Left renal cortex interstitium (tissue), 4 donors: ENCODE measurements around the gene UBE3C. TPM values are rescaled to one million over a fixed set of nuclear protein-coding genes. Genes with fewer than 3 reads are reported as not detected.
"Not testable (repeated sequence)": the region's sequence is repeated elsewhere in the genome, so short reads cannot be mapped to it uniquely, and the experiment has no call there.

Source experiments
- DNase-seq, 4 donors: peaks; one replicate each; pipeline ENCODE4 v3.0.0-alpha.2; 2013; ENCODE audit warnings: low read depth in 4 of 4, low spot score in 2 of 4, missing footprints in 1 of 4
- polyA plus RNA-seq, 4 donors: library from polyadenylated mRNA; unstranded; fragments of 120-200 nt; gene quantifications; one replicate each; pipeline ENCODE4 v1.2.1, GENCODE V29; 2013; ENCODE audit not compliant: insufficient read length in 4 of 4

UBE3C gene
- polyA plus RNA-seq = 10 to 100 TPM; 36.2 to 45.0 (median 44.2) TPM

DNA sequence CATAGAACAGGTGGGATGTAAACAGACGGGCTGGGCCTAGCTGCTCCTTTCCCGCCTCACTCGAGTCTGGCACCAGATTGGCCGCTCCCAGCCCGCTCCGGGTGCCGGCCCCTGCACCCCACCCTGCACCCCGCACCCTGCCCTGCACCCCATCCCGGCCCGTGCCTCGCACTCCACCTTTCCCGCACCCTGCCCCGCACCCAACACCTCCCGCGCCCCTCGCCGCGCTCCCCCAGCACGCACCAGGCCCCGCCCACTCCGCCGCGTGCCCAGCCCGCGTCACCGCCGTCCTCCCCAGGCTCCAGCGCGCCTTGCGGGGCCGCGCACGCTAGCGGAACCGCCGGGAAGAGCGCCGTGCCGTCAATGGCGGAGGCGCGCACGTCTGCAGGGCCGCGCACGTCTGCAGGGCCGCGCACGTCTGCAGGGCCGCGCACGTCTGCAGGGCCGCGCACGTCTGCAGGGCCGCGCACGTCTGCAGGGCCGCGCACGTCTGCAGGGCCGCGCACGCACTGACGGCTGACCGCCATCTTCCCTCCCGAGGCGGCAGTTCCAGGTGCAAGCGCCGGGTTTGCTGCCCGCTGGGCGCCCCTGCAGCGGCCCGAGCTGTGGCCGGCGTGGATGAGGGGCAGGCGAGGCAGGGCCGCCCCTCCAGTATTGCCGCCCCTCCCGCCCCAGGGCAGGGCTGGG lies at the start of gene UBE3C:
Gene UBE3C (plus strand): TSS at position 503 of the 687 bp plus-strand sequence. CDS start 347 bp downstream, outside the sequence.
- DNase-seq = peak; percentile 62 to 79 (median 78)

DNA sequence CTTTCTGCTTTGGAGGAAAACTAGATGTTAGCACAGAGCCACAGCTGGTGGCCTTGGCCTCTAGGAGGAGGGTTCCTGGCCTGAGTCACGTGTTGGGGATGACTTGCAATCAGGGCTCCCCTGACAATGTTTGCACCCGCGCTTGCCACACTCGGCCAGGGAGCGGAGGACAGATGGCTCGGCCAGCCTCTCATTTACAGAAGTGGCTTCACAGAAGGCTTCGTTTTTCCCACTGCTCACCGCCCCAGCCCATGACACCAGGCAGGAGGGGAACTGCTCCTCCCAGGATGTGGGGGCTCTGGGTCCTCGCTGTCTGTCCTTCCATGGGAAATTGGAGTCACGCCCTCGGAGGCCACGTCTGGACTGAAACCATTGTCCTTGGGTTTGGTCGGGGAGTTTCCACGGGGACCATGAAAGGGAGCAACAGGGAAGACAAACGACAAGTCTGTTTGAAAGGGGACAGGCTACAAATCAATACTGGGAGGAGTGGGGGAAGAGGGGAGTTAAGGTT lies 49.6 kb upstream of the UBE3C start:
- DNase-seq = no peak

DNA sequence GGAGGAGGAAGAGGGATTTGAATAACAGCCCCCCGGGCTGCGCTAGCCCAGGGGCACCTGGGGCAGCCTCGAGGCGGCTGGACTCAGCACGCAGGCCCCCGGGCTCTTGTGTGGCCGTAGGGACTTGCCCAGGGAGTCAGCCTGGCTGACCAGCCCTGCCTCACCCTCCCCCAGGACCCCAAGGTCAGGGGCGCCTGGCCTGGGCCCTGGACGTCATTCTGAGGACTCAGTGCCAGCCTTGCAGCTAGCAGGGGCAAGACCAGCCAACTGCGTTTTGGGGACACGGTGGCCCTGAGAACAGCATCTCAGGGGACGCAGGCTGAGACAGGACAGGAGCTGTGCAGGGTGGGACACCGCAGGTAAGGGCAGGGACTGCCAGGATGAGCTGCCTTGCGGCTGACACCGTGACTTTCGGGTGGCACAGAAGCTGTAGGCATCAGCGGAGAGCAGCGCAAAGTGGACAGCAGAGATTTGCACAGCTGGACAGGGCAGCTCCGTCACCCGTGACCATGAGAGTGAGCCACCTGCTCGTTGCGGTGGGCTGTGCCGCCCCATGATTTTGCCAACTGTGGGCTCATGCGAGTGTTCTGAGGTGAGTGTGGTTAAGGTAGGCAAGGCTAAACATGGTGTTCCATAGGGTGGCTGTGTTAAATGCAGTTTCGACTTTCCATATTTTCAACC lies 48.1 kb upstream of the UBE3C start:
- no peak for DNase-seq

DNA sequence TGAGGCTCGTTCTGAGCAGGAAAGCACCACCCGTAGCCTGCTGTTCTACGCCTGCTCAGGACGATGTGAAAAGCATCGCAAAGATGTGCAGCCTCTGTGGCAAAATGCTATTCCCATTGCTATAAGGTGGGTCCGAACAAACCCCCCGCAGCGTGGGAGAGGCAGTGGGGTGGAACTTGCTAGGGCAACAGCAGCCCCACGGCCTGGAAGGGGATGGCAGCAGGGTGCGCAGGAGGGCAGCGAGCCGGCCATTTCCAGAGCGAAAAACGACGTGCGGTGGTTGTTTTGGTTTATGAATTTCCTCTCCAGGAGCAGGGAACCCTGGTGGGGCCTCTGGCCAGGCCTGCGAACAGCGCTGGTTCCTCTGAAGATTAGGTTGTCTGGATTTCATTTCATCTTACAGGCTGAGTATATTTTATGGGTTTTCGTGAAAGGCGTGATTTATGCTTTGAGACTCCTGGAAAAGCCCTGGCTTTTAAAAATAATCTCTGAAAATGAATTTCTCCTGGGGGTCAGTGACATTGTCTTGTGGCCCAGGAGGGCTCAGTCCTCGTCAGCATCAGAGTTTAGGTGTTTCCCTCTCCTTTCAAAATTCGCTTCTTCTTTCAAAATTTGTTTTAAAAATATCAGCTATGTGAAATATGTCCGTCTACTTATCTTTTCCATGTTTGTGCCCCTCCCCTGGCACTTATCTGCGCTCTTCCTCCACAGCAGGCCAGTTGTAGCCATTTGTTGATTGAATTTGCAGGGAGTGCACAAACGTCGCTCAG lies 42.3 kb upstream of the UBE3C start:
- no peak for DNase-seq

DNA sequence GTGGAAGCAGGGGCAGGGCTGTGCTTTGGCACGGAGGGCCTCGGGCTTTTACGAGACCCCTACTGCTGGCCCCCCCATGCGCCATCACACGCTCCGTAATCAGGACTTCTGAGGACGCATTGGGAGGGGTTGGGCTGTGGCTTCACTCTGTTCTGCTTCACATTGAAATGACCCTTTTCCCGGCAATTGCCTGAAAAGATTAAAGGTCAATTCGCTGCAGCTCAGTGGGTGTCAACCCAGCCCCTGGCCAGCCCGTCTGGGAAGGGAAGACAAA lies 41.7 kb upstream of the UBE3C start:
- no peak for DNase-seq

DNA sequence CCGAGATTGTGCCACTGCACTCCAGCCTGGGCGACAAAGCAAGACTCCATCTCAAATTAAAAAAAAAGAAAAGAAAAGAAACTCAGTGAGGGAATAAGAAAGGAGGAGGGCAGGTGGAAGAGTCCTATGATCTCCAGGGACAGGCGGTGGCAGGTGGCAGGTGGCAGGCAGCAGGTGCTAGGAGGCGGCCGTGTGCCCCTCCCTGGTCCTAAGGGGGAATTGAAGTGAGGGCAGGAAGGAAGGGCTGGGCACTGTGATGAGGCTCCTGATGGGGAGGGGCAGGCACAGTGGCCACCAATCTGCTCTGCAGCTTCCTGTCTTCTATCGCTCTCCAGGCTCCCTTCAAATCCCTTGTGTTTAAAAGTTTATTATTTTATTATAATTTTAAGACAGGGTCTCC lies 41.2 kb upstream of the UBE3C start:
- no peak for DNase-seq

DNA sequence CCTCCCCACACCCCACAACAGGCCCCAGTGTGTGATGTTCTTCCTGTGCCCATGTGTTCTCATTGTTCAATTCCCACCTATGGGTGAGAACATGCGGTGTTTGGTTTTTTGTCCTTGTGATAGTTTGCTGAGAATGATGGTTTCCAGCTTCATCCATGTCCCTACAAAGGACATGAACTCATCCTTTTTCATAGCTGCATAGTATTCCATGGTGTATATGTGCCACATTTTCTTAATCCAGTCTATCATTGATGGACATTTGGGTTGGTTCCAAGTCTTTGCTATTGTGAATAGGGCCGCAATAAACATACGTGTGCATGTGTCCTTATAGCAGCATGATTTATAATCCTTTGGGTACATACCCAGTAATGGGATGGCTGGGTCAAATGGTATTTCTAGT lies 38.7 kb upstream of the UBE3C start:
- DNase-seq = not testable (repeated sequence)

DNA sequence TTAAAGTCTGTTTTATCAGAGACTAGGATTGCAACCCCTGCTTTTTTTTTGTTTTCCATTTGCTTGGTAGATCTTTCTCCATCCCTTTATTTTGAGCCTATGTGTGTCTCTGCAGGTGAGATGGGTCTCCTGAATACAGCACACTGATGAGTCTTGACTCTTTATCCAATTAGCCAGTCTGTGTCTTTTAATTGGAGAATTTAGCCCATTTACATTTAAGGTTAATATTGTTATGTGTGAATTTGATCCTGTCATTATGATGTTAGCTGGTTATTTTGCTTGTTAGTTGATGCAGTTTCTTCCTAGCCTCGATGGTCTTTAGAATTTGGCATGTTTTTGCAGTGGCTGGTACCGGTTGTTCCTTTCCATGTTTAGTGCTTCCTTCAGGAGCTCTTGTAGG lies 35.1 kb upstream of the UBE3C start:
- not testable (repeated sequence) for DNase-seq

DNA sequence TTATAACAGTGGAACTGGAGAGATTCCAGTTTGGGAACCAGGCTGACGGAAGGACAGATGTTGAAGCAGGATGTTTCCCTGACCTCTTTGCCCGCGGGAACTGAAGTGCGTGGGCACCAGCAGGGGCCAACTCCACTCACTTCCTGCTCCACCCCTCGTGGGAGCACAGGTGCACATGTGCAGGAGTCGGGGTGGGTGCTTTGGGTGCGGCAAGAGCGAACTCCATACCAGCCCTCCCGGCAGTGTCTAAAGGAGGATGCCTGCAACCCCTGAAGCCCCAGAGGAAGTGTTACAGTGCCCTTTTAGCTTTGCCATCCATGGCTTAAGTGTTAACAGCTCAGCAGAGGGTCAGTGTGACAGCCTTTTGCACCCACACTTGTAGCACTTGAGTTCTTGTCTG lies 27.4 kb upstream of the UBE3C start:
- no peak for DNase-seq

DNA sequence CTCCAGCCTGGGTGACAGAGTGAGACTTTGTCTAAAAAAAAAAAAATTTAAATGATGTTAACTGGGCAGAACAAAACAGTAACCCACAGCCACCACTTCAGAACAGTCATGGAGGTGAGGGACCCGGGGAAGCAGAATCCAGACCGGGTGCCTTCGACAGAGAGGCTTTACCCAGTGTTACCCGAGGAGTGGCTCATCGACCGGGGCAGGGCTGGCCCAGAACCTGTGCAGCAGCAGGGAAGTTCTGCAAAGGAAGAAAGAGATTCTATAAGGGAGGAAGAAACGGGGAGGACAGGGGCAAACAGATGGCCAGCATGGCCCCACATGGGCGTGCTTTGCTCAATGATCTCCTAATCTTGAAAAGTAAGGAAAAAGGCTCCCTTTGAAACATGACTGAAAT lies 26.0 kb upstream of the UBE3C start:
- no peak for DNase-seq

DNA sequence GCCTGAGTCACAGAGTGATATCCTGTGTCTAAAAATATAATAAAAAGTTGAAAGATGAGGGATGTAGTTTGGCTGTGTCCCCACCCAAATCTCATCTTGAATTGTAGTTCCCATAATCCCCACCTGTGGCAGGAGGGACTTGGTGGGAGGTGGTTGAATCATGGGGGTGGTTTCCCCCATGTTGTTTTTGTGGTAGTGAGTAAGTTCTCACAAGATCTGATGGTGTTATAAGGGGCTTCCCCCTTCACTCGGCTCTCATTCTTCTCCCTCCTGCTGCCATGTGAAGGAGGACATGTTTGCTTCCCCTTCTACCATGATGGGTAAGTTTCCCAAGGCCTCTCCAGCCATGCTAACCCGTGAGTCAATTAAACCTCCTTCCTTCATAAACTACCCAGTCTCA lies 25.1 kb upstream of the UBE3C start:
- no peak for DNase-seq

DNA sequence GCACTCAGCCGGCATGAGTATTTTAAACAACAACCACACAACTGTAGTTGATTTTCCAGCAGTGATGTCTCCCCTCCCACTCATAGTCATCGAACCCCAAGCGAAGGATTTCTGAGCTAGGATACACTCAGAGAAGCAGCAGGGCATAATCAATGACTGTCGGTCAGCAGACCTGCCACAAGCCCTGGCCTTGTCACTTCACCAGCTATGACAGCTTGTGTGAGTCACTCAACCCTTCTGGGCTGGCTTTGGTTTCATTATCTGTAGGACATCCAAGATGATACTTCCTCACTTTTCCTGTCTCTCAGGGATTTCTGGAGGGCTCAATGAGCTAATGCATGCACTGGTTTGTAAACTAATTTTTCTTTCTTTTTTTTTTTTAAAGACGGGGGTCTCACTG lies 22.0 kb upstream of the UBE3C start:
- no peak for DNase-seq

DNA sequence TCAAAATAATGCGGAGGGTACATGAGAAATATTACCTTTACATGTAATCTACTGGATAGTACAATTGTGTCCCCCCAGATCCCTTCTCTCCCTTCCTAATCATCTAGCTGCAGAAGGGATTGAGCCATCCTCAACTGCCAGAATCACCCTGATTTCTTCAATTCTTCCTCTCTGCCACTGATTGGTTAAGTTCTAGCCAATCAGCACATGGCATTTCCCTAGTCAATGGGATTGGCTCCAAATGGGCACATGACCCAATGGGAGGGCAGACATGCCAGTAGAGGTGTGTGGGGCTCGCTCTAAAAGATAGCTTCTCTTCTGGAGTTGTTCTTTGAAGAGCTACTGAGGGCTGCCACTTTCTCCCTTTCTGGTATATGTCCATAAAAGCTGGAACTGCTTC lies 20.9 kb upstream of the UBE3C start:
- DNase-seq = no peak

DNA sequence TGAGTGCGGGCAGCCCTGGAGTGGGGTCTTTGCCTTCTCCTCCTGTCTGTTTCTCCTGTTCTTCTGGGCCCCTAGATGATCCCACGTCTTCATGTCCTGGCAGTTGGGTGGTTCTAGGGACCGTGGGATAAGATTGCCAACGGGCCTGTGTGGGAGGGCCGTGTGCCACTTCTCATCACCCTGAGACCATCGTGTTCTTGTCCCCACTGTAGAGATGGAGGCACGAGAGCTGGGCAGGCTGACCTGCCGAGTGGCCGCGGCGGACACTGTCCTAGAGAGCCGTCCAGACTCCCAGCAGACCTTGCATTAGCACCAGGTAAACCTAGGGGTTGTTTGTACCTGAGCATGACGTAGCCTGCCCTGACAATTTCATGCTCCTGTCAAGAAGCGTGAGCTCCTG lies 18.5 kb upstream of the UBE3C start:
- DNase-seq = no peak

DNA sequence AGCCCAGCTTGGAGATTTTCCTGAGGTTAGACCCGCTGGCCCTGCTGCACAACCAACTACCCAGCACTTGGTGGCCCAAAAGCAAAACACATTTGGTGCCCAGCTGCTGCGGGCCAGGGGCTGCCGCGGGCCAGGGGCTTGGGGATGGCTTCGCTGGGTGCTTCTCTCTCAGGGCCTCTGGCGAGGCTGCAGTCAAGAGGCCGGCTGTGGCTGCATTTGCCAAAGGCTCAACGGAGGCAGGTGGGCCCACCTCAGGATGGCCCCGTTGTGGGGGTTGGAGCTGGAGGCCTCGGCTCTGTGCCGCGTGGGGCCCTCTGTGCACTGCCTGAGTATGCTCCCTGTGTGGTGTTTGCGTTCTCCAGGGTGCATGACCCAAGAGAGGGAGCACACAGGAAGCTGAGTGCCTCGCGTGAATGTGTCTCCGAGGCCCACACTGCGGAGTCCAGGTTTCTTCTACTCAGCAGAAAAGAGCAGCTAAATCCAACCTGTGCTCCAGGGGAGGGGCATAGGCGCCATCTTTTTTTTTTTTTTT lies 17.5 kb upstream of the UBE3C start:
- no peak for DNase-seq

DNA sequence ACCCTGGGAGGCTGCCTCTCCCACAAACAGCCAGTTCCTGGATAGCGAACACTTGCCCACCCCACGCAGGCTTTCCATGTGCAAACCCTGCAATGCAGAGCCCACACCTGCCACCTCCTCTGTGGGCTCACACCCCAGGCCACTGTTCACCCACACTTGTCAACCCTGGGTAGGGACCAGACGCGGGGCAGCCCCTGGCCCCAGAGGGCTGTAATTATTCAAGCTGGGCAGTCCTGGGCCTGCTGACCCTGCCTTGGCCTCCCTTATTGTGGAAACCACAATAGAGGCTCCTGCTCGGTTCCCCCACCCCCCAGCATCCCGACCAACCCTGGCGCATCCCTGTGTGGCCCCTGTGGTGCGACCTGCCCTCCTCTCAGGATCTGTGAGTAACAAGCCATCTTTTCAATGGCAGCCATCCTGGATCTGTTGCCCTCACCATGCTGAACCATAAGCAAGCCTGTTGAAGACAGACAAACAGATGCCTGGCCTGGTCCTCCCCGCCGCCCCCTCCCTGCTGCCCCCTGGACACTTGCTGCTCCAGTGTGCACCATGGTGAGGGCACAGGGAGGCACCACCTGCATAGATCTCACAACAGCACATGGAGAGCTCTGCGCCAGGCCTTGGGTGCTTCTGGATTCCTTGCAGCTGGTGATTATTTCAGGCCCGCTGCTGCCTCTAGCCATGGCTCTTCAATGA lies 15.8 kb upstream of the UBE3C start:
- no peak for DNase-seq

DNA sequence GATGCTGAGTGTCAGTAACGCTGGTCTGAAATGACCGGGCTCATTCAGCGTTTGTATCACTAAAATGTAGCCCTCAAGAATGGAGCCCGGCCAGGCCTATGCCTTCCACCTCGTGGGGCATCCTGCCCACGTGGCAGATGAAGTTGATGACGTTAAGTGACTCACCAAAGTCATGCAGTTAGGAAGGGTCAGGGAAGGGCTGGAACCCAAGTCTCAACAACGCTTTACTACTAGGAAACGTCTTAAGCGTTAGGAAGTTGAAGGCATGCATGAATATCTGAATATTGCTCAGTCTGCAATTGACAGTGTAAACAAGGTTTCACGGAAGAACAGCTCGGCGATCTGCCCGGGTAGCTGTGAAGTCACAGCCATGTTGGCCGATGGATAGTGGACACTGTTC lies 14.0 kb upstream of the UBE3C start:
- no peak for DNase-seq

DNA sequence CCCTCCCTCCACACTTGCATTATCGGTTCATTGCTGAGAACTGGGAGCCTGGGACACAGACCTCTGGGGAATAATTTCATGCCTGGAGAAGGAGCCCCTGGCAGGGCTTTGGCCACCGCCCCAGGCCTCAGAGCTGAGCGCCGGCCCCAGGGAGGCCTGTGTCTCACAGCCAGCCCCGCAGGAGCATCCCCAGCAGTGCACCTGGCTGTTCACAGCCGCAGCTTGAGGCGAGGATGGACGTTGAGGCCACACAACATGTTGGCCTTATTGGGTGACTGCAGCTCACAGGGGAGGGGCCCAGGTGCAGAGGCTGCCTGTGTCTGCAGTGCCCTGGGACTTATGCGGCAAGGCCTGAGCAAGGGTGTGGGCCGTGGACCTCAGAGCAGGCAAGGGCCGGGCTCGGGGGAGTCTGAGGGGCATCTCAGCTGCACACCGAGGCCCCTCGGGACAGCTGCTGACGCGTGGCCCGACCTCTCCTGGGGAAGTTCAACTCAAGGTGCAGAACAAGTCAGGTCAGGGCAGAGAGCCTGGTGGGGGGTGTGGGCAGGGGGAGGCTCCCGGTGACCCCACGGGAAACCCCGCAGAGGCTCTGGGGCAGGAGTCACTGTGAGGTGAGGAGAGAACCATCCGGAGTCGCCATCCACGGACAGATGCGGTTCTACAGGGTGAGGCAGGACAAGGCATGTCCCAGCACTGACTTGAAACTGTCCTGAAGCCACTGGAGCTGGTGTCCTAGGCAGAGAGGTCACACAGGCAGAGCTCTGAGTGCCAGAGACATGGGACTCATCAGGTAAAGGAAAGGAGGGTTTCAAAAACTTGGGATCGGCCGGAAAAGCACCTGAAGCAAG lies 13.1 kb upstream of the UBE3C start:
- no peak for DNase-seq

DNA sequence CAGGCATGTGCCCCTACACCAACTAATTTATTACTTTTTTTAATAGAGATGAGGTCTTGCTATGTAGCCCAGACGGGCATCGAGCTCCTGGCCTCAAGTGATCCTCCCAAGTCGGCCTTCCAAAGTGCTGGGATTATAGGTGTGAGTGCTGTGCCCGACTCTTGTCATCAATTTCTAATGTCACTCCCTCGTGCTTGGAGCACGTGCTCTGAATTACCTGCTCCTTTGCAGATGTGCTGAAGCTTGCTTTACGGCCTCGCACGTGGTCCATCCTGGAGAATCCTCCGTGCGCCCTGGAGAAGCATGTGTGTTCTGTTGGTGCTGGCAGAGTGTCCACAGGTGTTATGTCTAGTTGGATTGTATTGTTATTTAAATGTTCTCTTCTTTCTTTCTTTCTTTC lies 11.8 kb upstream of the UBE3C start:
- no peak for DNase-seq

DNA sequence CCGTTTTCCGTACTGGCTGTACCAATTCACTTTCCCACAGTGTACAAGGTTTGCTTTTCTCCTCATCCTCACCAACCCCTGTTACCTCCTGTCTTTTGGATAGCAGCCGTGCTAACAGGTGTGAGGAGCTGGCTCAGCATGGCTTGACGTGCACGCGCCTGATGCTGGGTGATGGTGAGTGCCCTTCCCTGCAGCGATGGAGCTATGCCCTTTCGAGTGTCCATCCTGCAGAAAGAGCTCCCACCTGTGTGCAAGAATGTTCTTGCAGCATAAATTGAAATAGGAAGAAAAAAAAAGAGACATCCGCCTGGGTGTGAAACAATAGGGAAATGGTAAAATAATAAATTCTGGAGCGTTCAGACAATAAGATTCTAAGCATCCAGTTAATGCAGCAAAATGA lies 9.5 kb upstream of the UBE3C start:
- no peak for DNase-seq
